Fibroblast of lung (primary cell): ENCODE data around the gene SORT1.

Experiments
- EZH2 ChIP-seq: IDR thresholded peaks from 2 replicates; pipeline ENCODE4 v1.5.1; 2012; ENCODE audit warnings: low read length, control low read depth, mild to moderate bottlenecking; ENCODE audit errors: missing control alignments
- TF ChIP-seq, protein P1 (sequence below), 2 donors: IDR thresholded peaks in 1 of 2; conservative IDR thresholded peaks in 1 of 2; 1 replicate in 1 of 2; 2 replicates in 1 of 2; pipeline ENCODE4 v1.5.1; 2011 to 2012; ENCODE audit warnings: low read length in 2 of 2, control low read depth in 1 of 2, inconsistent platforms in 1 of 2, low read depth in 1 of 2, mild to moderate bottlenecking in 1 of 2

DNA sequence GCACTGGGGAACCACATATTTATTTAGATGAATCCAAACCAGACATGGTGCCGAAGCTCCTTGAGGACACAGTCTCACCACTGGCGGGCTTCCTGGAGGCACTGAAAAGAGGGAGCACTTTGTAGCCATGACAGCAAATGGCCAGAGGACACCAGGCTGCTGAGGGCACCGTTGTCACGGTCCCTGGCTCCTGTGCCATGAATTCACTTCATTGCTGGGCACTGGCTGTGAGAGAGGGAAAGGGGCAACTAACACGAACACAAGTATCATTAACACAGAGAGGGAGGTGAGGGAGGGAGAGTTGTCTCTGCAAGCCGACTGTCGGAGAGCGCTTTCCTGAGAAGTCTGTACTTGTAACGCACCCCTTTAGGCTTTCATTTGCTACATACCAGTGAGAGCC is 105.4 kb downstream of the SORT1 start:
- TF ChIP-seq EZH2 = no peak
- TF ChIP-seq, protein P1, sequence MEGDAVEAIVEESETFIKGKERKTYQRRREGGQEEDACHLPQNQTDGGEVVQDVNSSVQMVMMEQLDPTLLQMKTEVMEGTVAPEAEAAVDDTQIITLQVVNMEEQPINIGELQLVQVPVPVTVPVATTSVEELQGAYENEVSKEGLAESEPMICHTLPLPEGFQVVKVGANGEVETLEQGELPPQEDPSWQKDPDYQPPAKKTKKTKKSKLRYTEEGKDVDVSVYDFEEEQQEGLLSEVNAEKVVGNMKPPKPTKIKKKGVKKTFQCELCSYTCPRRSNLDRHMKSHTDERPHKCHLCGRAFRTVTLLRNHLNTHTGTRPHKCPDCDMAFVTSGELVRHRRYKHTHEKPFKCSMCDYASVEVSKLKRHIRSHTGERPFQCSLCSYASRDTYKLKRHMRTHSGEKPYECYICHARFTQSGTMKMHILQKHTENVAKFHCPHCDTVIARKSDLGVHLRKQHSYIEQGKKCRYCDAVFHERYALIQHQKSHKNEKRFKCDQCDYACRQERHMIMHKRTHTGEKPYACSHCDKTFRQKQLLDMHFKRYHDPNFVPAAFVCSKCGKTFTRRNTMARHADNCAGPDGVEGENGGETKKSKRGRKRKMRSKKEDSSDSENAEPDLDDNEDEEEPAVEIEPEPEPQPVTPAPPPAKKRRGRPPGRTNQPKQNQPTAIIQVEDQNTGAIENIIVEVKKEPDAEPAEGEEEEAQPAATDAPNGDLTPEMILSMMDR (conservative IDR thresholded peaks at IDR 0.05 in 1 of 2, IDR thresholded peaks at IDR 0.05 in 1 of 2; ENCODE audit: low read depth in 1 of 2, low read length in 2 of 2) = no peak
